ENCODE data around the gene NUBP2. TPM values are rescaled to one million over a fixed set of nuclear protein-coding genes. Genes with fewer than 3 reads are reported as not detected.

The NUBP2 gene
- polyA plus RNA-seq, 3 donors = 28.2 to 53.9 (median 51.0) TPM

DNA sequence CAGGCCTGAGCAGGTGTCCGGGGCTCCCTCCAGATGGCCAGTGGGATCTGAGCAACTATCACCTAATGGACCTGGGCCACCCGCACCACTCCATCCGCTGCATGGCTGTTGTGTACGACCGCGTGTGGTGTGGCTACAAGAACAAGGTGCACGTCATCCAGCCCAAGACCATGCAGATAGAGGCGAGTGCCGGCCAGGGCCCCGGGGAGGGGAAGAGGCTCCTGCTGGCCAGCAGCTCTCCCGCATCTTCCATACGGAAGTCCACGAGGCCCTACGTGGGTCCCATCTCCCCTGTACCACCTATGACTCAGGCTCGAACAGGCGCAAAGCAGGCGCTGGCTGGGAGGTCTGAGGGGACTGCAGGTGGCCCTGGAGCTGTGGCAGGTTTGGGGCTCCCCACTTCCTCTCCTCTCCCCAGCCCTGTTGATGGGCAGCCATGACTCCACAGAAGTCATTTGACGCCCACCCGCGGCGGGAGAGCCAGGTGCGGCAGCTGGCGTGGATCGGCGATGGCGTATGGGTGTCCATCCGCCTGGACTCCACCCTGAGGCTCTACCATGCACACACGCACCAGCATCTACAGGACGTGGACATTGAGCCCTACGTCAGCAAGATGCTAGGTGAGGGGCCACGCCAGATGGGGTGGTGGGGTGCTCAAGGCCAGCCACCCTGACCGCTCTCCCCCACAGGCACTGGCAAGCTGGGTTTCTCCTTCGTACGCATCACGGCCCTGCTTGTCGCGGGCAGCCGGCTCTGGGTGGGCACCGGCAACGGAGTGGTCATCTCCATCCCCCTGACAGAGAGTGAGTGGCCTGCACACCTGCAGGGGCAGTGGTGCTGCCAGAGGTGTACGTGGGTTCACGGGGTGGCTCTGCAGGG lies 15.4 kb upstream of the NUBP2 start:
- DNase-seq (ENCODE audit: extremely low read depth in 1 of 11, low read depth in 9 of 11, low spot score in 4 of 11) = no peak

- DNase-seq (ENCODE audit: extremely low read depth in 1 of 11, low read depth in 9 of 11, low spot score in 4 of 11) = no peak
Measured at GRCh38 chr16:1768061-1768766, 14.5 kb upstream of the NUBP2 start.

- DNase-seq (ENCODE audit: extremely low read depth in 1 of 11, low read depth in 9 of 11, low spot score in 4 of 11) = no peak
Measured at GRCh38 chr16:1768767-1769401, 13.9 kb upstream of the NUBP2 start.

DNA sequence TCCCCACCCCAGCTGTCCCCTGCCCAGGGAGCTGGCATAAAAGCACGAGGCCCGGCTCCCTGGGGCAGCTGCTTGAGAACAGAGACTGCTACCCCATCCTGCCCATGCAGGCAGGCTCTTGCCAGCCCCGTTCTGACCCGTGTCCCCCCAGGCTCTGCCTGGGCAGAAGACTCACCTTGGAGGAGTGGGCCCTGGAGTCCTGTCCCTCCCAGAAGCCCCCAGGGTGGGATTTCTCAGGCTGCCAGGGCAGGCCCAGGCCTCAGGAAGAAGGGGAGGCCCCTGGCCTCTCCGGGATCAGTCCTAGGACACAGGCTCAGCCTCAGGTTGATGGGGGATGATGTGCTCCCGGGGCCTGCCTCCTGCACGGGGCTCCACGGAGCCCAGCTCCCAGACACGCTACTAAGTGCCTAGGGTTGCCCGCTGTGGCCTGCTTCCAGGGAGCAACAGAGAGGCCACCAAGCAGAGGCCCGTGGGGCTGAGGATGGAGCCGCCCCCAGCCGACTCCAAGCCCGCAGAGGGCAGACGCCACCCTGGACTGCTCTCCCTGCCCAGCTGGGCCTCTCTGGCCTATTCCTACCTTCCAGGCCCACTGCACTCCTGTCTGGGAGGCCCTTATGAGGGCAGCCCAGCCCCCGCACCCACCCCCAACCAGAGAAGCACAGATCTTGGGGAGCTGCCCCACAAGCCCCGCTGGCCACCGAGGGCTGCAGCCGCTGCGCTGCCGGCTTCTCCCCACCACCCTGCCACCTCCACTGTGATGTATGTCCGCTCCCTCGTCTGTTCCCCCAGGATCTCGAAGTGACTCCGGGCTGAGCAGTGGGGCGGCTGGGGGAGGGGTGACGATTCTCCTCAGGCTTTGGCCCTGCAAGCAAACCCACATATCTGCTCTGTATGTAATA lies 13.1 kb upstream of the NUBP2 start:
- DNase-seq (ENCODE audit: extremely low read depth in 1 of 11, low read depth in 9 of 11, low spot score in 4 of 11) = no peak

DNA sequence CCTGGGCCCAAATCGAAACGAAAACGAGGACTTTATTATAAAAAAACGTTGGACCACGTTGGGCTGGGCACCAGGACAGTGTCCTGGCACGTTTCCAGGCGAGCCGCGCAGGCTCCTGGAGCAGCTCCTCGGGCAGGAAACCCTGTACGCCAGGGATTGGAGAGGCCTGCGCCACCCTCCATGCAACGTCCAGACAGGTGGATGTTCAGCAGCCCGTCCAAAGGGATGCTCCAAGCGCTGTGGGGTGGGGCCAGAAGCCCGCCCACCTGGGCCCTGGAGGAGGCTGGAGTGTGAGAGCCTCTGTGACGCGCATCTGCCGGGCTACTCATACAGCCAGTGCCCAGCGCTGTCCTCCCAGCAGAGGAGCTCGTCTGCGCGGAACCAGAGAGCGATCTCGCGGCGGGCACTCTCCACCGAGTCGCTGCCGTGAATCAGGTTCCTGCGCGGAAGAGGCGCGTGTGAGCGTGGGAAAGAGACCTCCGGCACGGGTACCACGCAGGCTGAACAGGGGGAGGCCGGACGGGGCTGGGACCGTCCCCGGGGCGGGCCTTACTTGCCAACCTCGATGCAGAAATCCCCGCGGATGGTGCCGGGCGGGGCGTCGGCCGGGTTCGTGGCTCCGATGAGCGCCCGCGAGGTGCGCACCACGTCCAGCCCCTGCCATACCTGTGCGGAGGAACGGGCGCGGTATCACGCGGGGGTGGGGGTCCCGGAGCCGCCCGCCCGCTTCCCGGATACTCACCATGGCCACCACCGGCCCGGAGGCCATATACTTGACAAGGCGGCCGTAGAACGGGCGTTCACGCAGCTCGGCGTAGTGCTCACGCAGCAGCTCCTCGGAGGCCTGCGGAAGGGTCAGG lies 12.2 kb upstream of the NUBP2 start:
- no peak for DNase-seq (ENCODE audit: extremely low read depth in 1 of 11, low read depth in 9 of 11, low spot score in 4 of 11)

DNA sequence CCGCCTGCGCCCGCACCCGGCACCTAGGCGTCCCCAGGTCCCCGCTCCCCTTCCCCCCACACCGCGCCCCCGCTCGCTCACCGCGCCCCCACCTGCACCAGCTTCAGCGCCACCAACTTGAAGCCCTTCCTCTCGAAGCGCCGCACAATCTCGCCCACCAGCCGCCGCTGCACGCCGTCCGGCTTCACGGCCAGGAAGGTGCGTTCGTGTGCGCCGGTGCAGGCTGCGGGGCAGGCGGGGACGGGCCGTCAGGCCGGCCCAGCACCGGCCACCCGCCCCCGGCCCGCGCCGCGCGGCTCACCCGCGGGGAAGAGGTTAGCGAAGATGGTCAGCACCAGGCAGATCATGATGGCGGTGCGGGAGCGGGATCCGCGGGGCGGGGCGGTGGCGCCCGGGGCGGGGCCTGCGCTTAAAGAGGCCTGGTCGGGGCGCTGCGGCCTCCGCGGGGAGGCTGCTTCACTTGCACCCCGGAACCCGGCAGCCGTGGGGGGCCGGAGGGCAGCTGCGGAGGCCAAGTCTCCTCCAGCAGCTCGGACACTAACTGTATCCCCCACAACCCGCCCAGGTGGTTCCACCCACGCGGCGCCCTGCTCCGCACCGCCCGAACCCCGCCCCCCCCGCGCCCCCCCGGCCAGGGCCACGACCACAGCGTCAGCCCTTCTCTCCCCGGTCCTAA lies 11.4 kb upstream of the NUBP2 start, which contains the start of gene NME3:
NME3 (minus strand) TSS at position 356 of the 676 bp plus-strand sequence; CDS start at position 347, 9 bp downstream.
- DNase-seq (ENCODE audit: extremely low read depth in 1 of 11, low read depth in 9 of 11, low spot score in 4 of 11) = no peak

DNA sequence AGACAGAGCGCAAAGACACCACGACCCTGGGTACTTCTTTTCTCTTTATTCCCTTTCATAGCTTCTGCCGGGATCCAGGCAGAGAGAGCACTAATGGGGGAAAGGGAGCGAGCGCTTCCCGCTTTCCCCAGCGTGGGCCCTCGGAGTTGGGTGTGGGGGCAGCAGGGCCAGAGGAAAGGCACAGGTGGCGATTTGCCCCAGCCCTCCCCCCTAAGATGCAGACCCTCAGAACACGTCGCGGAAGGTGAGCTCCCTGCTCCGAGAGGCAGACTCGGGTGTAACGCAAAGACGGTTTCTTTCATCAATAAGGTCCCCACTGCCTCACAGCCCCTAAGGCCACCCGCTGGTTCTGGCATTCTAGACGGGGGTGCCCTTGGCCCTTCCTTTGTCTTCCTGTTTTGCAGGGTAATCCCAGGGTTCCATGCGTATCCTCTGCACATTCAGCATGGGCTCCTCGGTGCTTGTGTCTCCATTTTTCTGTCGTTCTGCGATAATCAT lies 10.8 kb upstream of the NUBP2 start:
- DNase-seq (ENCODE audit: extremely low read depth in 1 of 11, low read depth in 9 of 11, low spot score in 4 of 11) = no peak

DNA sequence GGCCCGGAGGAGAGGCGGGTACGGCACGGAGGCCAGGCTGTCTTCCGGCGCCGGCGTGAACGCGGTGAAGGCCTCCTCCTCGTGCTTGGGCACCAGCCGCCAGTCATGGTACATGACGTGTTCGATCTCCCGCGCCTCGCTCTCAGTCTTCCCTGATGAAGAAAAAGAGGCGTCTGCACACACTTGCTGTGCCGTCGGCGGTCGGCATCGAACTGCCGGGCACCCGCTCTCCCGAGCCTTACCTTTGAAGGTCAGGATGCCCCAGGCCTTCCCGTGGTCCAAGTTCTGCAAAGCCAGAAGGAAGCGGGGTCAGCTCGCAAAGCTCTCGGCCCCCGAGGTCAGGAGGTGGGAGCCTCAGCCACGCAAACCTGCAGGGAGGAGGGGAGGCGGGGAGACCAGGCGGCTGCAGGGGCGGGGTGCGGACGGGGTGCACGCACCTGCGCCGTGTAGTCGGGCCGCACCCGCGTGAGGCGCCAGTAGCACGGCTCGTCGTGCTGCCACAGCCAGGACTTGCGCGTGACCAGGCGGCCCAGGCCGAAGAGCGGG lies 10.3 kb upstream of the NUBP2 start, which contains the start of gene EME2:
EME2 (plus strand) TSS at position 449 of the 546 bp plus-strand sequence. CDS start 418 bp downstream, outside the sequence.
- DNase-seq (ENCODE audit: extremely low read depth in 1 of 11, low read depth in 9 of 11, low spot score in 4 of 11) = no peak

GRCh38 chr16:1772908-1773702 lies 9.7 kb upstream of the NUBP2 start, which contains the start of gene MRPS34:
TSS of gene MRPS34 (minus strand) at chr16:1773134. CDS start at chr16:1773119, 15 bp downstream.
- DNase-seq (ENCODE audit: extremely low read depth in 1 of 11, low read depth in 9 of 11, low spot score in 4 of 11) = peak in 10 of 11 donors; percentile 61 to 85 (median 81)

DNA sequence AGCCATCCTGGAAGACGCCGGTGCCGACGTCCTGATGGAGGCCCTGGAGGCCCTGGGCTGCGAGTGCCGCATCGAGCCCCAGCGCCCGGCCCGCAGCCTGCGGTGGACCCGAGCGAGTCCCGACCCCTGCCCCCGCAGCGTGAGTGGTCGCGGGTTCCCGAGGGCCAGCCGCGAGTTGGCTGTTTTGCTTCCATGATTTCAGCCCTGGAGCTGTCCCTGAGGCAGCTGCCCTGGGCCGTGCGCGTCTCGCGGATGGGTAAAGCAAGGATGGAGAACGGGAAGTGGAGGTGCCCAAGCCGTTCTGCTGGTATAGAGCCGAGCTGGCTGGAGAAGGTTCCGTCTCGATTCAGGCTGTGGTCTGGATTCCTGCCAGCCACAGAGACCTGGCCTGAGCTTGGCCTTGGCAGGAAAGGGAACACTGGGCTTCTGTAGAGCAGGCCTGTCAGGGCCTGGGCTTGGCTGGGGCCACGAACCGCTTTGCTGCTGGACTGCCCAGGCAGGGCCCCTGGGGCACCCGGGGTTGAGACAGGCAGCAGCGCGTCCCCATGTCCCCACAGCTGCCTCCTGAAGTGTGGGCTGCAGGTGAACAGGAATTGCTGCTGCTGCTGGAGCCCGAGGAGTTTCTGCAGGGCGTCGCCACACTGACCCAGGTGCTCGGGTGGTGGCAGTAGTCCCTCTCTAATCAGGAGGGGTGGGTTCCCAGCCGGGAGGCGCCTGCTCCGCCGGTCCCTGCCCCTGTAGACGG lies 8.9 kb upstream of the NUBP2 start:
- DNase-seq (ENCODE audit: extremely low read depth in 1 of 11, low read depth in 9 of 11, low spot score in 4 of 11) = no peak

DNA sequence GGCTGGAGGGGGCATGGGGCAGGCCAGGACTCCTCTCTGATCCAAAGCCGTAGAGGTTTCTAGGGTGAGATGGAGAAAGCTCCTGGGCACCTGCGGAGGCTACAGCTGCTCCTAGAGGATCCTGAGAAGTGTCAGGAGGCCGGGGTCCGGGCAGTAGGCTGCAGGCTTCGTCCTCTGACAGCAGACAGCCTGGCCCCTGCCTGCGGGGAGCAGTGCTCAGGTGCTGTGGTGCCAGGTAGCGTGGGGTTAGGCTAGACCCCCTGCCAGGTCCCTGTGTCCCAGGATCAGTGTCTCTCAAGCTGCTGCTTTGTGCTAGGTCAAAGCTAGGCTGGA lies 8.3 kb upstream of the NUBP2 start:
- no peak for DNase-seq (ENCODE audit: extremely low read depth in 1 of 11, low read depth in 9 of 11, low spot score in 4 of 11)

DNA sequence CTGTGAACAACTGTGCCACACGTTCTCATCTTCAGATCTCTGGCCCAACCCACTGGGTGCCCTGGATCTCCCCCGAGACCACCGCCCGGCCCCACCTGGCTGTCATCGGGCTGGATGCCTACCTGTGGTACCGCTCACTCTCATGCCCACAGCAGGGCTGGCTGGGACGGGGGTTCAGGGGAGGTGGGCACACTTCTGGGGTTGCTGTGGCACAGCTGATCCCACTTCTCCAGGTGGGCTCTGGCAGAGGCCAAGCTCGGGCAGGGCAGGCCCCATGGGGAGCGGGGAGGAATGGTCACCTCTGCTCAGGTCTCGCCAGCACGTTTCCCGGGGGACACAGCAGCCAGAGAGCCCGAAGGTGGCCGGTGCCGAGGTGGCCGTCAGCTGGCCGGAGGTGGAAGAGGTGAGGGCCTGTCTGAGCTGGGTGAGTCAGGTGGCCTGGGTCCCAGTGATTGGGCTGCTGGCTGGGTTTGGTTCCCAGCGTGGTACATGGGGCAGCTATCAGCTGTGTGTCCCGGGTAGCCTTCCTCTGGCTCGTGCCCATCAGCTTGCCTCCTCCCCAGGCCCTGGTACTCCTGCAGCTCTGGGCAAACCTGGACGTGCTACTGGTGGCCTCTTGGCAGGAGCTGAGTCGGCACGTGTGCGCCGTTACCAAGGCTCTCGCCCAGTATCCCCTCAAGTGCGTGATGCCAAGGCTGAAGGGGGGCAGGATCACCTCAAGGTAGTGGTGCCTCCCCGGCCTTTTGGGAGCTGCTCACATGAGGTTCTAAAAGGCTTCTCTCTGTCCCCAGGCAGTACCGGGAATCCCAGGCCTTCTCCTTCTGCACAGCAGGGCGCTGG lies 7.5 kb upstream of the NUBP2 start:
- no peak for DNase-seq (ENCODE audit: extremely low read depth in 1 of 11, low read depth in 9 of 11, low spot score in 4 of 11)

- no peak for DNase-seq (ENCODE audit: extremely low read depth in 1 of 11, low read depth in 9 of 11, low spot score in 4 of 11)
Measured at GRCh38 chr16:1775846-1776671, 6.7 kb upstream of the NUBP2 start.

DNA sequence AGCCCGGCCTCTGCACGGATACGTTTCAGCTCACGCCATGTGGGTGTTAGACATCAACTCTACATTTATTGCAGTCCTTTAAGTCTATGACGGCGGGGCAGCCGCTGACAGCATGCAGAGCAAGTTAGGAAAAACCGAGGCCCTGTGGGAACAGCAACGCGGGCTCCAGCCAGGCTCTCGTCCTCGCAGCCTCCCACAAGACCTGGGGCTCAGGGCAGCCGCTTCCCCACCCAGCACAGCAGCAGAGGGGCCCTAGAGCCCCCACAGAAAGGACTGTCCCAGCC lies 6.1 kb upstream of the NUBP2 start:
- no peak for DNase-seq (ENCODE audit: extremely low read depth in 1 of 11, low read depth in 9 of 11, low spot score in 4 of 11)
